HG02938 (cell line): ENCODE measurements around the gene GRM8.
A peak's percentile ranks its signal among the peaks of the same experiment; 100 is the strongest.

Experiments
- ATAC-seq: cut with Tn5 transposase; IDR thresholded peaks from one replicate; pipeline ENCODE4 v1.9.1; 2021; ENCODE audit warnings: mild to moderate bottlenecking, moderate library complexity; ENCODE audit not compliant: unreplicated experiment

The GRM8 gene

DNA sequence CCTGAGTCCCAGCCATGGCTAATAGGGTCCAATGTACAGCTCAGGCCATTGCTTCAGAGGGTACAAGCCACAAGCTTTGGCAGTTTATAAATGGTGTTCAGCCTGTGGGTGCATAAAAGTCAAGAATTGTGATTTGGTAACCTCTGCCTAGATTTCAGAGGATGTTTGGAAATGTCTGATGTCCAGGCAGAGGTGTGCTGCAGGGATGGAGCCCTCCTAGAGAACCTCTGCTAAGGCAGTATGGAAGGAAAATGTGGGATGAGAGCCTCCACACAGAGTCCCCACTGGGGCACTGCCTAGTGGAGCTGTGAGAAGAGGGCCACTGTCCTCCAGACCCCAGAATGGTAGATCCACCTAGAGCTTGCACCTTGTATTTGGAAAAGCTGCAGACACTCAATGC, 779.9 kb downstream of the GRM8 start:
- ATAC-seq: no peak

DNA sequence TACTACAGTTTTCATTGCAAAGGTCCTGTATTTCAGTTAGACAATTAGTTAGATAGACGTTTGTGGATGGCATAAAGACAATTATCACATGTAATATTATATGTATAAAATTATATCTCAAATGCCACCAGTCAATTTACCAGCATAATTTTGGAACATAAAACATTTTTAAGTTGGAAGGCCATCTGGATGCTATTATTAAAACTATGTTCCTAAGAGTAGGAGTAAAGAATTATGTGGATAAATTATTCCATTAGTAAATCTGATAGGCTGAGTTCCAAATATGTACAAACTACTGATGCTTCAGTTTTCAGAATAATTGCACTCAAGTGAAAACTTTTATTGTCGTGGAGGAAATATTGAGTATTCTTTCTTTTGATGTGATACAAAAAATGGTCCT, 790.3 kb downstream of the GRM8 start:
- ATAC-seq: no peak

DNA sequence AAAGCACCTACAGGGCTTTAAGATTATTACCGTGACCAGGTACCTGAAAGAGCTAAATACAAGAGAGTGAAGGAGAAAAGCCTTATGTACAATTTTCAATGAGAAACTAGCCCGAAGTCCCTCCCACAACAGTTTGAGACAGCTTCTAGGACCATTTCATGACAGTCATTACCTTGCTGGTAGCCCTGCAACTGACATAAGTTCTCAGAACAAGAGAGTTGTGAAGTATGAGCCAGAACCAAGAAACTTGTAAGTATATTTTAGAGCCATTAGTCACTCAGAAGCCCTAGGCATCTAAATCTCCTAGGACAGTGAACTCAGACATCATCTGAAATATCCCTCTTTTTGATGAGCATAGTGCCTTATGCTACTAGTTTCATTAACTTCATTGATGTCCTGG, 792.1 kb downstream of the GRM8 start:
- ATAC-seq: peak; percentile 52

DNA sequence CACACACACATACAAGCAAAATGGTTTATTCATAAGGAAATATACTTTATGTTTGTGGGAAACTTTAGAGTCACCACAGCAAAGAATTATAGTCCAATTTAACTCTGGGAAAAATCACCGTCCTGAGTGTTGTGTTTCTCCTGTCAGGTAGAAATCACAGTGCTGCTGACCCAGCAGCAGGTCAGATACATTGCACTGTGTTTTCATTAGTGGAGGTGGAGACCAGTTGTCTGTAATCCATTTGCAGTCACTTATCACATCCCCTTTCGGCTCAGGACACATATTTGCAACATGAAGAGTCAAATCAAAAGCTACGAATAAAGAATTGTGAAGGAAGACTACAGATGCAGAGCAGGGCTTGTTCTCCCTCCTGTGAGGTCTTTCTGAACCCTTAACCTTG, 799.6 kb downstream of the GRM8 start:
- no peak for ATAC-seq

DNA sequence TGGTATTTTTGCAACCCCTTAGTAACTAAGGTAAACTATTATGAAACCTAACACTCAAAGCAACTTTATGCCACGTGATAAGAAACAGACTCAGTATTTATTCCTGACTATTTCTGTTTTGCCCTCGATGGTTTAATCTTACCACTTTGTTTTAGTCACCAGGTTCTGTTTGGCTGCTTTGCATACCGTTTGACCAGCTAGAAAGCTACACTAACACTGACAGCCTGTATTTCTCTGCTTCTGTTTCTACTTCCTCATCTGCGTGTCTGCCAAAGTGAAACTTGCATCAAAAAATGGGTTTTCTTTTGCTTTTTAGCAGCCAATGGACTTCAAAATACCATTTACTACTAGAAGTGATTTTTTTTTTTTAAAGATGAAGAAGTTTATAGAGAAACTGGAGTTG, 802.5 kb downstream of the GRM8 start:
- ATAC-seq: peak; percentile 95

DNA sequence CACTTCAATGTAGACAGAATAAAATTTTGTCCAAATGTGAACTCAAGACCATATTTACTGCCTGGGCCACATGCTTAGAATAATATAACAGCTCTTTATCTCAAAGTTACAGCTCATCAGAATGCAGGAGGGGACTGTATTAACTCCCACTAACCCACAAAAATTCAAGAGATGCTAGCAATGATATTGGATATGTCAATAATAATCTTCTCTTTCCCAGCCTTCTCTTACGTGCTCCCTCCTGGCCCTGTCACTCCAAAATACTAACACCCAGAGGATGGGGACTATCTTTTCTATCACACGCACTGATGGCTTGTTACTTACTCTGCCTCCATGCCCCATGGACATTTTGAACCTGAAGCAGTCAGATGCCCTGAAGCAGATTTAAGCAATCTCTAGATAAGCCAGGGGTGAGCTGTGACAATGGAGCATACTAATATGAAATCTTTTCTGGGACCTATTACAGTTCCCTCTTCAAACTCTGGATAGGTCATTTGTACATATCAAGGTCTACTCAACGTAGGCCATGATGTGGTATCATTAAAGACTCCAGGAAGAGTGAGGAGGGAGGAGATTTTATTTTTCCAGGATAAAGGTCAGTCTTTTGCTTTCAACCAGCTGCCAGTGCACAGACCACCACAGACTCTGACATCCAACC, 803.0 kb downstream of the GRM8 start:
- peak; percentile 6 for ATAC-seq

DNA sequence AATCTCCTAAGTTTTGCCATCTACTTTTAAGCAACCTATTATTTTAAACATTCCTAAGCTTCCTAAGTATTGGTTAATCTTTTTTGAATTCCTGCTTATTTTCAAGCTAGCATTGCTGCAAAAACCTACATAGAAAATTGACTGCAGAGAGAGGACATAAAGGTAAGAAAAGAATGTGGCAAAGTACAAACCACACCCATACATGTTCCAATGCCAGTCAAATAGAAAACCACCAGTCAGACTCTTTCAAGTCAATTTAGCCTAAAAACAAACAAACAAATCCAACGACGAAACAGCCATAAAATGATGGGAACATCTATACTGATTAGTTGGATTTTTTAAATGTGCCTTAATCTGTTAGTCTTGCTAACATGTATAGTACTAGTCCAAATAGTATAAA, 804.8 kb downstream of the GRM8 start:
- ATAC-seq: no peak

DNA sequence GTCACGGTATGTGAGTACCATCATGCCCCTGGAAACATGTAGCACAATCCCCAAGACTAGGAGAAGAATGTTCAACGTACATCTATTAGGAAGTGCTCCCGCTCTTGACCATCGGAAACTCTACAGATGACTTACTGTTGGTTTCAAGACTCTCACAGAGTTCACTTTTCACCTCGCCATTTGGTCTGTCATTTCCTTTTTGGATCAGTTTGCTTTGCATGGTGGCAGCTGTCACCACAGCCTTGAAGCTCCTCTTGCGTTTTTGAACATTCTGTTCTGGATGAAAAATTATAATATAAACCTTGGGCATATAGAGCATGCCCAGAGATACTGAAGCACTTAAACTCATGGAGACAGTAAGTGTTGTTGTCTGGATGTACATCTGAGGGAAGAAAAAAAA, 806.8 kb downstream of the GRM8 start:
- no peak for ATAC-seq

DNA sequence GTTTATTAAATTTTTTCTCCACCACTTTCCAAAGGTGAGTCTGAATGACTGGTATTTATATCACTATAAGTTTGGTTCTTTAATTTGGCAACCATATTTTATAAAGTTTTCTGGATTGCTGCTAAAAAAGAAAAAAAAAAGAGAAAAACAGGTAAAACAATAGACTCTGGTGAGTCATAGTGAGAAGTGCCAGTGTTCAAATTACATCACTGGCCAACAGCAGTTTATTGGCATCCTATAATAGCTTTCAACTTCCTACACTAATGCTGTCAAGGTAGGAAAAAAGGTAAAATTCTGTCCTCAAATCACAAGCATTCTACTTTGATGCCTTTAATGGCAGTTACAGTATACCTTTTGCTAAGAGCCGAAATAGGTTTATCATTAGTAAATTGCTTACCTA, 808.8 kb downstream of the GRM8 start:
- ATAC-seq: no peak

DNA sequence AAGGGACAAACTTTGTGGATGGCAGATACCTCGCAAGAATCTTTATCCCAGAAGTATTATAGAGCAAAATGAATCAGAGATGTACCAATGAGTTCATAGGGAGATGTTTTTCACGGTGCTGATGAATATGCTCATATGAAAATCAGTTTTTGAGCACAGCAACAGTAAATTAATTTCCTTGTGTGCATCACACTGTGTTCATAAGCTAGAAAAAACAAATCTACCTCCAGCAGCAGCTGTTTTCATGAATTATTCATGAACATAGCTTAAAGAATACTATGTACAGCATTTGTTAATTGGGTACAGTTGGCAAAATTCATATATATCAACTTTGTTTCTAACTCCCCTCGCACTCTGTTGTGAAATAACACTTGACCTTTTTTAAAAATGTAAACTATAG, 809.8 kb downstream of the GRM8 start:
- no peak for ATAC-seq

DNA sequence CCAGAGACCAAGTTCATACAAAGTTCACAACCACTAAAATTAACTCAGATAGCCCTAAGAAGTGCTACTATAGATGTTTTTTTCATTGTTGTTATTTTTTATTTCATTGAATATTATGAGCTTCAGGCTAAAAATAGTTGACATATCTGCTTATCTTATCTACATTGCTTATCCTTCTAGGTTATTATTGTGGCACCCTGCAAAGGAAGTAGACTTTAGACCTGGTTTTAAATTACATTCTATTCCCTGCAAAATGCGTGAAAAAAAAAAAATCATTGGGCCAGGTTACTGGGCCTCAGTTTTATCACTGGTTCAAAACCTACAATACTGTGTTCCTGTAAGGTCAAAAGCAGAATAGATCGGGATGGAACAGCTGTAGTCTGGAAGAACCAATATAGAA, 811.0 kb downstream of the GRM8 start:
- ATAC-seq: no peak

DNA sequence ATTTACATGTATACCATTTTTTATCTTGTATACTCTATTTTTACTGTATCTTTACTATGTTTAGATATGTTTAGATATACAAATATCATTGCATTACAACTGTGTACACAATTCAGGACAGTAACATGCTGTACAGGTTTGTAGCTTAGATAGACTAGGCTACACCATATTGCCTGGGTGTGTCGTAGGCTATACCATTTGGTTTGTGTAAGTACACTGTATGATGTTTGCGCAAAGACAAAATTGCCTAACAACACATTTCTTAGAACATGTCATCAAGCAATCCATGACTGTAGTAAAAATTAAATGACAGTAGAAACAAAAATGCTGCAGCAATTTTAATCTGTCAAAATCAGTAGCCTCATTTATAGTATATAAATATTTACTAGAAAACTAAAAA, 812.2 kb downstream of the GRM8 start:
- ATAC-seq: no peak

DNA sequence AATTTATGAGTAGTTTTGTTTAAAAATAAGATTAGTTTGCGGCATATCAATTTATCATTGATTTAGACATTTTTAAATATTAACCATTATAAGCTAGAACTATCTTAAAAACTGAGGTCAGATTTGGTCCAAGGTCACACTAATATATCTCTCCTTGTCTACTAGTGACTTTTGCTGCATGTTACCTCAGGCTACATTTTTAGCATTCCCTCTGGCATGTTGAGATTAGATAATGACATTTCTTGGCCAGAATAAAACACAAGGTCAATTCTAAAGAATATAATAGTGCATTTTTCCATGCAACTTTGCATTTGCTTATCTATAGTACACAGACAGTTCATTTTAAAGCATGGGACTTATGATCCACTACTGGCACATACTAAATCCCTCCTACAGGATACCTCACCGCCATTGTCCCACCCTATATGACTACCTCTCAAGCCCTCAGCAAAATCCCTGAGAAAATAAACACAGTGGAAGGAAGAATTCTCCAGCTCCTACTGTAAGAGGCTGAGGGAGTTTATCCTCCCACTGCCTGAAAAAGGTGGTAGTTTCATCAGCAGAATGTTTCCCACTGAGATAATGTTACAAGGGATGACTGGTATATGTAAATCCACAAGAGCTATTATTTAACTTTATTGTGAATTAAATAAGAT, 816.4 kb downstream of the GRM8 start:
- no peak for ATAC-seq

DNA sequence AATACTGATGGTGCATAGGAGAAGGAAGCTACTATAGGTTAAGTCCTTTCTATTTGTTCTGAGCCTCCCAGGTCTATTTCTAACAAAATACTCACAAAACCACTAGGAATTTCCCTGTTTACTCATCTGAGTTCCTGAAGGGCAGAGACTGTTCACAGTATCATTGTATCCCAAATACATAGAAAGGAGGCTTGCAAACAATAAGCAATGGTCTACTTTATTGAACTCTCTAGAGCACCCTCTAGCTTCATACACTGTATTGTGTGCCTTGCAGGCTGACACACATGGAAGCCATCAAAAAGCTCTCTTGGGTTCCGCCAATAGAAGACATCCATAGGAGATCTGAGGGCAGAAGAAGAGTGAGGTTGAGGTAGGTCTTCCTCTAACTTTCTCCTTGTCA, 826.1 kb downstream of the GRM8 start:
- no peak for ATAC-seq

DNA sequence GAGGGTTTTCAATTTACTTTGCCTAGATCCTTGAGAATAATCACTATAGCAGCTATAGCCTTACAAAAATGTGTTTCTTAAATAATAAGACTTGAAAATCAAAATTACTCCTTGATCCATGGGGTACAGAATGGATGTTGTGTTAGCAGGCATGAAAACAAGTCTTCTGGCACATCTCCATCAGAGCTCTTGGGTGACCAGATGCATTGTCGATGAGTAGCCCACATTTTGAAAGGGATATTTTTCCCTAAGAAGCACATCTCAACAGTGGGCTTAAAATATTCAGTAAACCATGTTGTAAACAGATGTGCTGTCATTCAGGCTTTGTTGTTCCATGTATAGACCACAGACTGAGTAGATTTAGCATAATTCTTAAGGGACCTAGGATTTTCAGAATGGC, 827.8 kb downstream of the GRM8 start:
- ATAC-seq: no peak

DNA sequence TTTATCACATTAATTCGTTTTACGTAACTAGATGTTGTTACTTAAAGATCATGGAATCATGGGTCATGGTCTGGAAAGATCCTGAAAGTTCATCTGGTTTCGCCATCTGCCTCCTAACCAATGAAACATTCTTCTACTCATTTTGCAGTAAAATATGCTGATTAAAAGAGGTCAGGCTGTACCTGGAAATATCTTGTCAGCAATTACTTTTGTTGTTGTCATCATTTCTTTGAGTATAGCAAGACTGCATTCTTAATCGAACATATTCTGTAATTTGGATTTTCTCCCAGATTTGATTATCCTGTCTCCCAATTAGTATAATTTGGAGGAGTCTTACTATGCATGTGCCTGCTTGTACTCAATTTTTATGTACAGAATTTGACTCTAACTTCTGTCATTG, 833.7 kb downstream of the GRM8 start:
- no peak for ATAC-seq

DNA sequence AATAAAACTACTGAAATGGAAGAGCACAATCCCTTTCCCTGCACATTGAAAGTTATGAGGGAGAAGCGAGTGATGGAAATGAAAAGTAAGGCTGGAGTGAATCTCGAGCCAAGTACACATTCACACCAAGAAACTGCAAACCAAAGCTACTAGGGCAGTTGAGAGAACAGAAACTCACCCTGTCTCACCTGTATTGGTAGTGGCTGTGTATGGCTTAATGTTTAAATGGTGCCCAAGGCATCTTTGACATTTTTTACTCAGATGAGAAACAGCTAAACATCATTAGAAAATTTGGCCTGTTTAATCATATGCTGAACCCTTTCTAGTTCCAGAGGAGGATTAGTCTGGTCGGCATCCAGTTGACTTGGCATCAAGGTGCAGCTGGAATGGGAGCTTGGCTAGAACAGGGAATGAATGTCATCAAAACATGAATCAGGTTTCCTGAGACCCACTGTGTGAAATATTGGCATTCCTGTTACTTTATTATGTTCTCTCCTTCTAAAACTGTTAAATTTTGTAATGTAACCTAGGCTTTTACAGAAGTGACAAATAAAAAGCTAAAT, 840.8 kb downstream of the GRM8 start:
- peak; percentile 44 for ATAC-seq

DNA sequence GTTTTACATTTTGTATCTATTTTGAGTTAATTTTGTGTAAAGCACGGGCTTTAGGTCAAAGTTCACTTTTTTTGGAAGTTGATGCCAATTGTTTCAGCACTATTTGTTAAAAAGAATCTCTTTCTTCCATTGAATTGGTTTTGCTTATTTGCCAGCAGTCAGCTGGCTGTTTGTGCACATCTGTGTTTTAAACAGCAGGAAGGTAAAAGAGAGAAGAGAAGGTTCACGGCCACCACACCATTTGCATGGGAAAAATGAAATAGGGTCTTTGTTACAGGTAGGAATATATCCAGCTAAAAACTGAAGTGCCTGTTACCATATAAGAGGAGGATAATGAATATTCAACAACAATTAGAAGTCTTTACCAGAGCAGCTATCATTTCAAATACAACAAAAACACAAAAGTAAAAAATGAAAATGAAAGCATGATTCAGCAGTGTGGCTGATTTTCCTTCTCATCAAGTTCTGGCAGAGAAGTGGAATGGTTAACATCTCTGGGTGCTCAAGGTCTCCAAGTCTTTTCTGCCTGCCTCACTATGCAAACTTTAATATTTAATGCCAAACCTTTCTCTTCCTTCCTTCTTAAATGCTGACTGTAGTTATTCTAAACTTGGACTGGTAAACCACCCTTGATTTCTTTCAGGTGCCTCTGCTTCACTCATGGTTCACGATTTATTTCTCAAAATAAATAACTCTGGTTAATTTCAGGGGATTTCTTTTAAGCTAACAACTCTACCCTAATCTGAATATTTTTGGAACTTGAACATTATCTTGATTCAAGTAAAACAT, 841.5 kb downstream of the GRM8 start:
- peak; percentile 64 for ATAC-seq

DNA sequence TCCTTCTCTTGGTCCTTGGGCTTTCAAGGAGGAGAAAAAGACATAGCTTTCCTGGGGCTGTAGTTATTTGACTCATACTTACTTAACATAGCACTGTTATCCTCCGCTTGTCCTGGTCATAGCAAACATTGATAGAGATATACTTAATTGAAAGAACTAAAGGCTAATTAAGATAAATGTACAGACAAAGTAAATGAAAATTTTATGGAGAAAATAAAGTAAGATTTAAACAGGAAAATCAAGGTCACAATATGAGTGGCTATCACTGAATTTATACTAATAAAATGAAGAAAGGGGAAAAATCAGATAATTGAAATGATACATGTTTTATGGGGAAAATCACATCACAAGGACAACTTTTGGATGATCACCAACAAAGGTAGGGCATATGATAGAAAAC, 849.7 kb downstream of the GRM8 start:
- no peak for ATAC-seq

DNA sequence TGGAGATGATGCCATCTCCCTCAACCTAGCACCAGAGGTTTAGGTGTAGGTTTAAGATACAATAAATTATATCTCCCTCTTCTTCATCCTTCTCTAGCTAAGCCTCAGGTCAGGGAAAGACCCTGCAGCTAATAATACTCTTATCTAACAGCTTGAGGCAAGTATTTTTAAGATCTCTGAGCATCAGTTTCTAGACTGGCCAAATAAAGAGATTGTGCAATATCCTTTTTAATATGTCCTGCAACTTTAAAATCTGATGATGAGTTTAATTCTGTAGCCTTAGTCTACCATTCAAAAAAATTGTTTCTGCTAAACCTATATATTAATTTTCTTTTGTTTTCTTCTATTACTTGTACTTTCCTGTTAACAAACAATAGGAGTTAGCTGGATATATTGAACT, 850.8 kb downstream of the GRM8 start:
- no peak for ATAC-seq

DNA sequence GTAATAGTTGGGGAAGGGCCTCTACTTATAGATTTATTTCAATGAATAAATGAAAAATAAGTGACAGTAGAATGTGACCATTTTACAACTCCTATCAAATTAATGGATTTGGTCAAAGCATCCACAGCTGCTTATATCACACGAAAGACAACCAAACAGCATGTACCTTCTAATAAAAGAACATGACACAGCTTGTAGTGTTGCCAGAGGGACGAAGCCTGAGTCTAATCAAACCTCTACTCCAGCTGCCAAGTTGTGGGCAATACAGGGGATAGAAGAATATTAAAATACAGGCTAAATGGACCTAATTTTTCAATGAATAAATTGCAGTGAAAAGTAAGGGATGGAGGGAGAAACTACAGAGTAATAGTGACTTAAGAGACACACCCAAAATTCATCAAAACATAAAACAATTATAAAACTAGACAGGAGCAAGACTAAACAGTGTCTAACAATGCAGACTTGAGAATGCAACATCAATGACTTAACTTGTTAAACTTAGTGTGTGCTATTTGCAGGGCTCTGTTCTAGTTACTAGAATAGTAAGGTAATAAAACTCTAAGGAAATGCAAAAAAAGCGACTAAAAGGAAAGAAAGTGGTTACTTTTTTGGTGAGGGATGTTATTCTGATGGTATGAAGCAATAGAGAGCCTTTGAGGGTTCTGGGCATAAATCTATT, 853.8 kb downstream of the GRM8 start:
- ATAC-seq: no peak
